Measurements from ENCODE around the gene TRAPPC8.

GRCh38 chr18:31840499-31840898 lies 102.4 kb downstream of the TRAPPC8 start:
- no peak for TF ChIP-seq RNF2 (IDR thresholded peaks at IDR 0.05; ENCODE audit: borderline replicate concordance, low read depth)
- TF ChIP-seq MAFK (IDR thresholded peaks at IDR 0.05; ENCODE audit: partially characterized antibody) = no peak
- TF ChIP-seq RAD21 (conservative IDR thresholded peaks at IDR 0.05 in 1 of 2, IDR thresholded peaks at IDR 0.05 in 1 of 2) = no peak
- no peak for TF ChIP-seq POLR2A (IDR thresholded peaks at IDR 0.05; ENCODE audit: low read length)
- TF ChIP-seq ZFP36 (IDR thresholded peaks at IDR 0.05; ENCODE audit: borderline replicate concordance, partially characterized antibody) = no peak

All from A549 (cell line).